Mucosa of rectum (tissue), 2 donors: ENCODE results near the gene CARNS1.

Source experiments
- H3K27ac ChIP-seq, 2 donors: one replicate each; pipeline ENCODE4 v1.7.0; 2013; ENCODE audit warnings: inconsistent platforms in 2 of 2, low read depth in 2 of 2, low read length in 2 of 2
- H3K27me3 ChIP-seq, 2 donors: one replicate each; pipeline ENCODE4 v1.7.0; 2013; ENCODE audit warnings: low read length in 2 of 2; ENCODE audit not compliant: control insufficient read depth in 2 of 2, insufficient read depth in 2 of 2
- H3K36me3 ChIP-seq, 2 donors: one replicate each; pipeline ENCODE4 v1.7.0; 2013; ENCODE audit warnings: low read length in 2 of 2; ENCODE audit not compliant: control insufficient read depth in 2 of 2, insufficient read depth in 2 of 2
- H3K4me1 ChIP-seq, 2 donors: one replicate each; pipeline ENCODE4 v1.7.0; 2013; ENCODE audit warnings: low read length in 2 of 2, mild to moderate bottlenecking in 1 of 2; ENCODE audit not compliant: control insufficient read depth in 2 of 2, insufficient read depth in 2 of 2
- H3K4me3 ChIP-seq, 2 donors: one replicate each; pipeline ENCODE4 v1.7.0; 2013; ENCODE audit warnings: low read length in 2 of 2
- H3K9ac ChIP-seq, 2 donors: one replicate each; pipeline ENCODE4 v1.7.0; 2013; ENCODE audit warnings: low read length in 2 of 2, low read depth in 1 of 2, mild to moderate bottlenecking in 1 of 2
- H3K9me3 ChIP-seq, 2 donors: one replicate each; pipeline ENCODE4 v1.7.0; 2013; ENCODE audit warnings: low read length in 2 of 2; ENCODE audit not compliant: control insufficient read depth in 2 of 2
- donor health status: healthy.
- donor health status: Normal muscosa, but diverticular disease.

The CARNS1 gene

DNA sequence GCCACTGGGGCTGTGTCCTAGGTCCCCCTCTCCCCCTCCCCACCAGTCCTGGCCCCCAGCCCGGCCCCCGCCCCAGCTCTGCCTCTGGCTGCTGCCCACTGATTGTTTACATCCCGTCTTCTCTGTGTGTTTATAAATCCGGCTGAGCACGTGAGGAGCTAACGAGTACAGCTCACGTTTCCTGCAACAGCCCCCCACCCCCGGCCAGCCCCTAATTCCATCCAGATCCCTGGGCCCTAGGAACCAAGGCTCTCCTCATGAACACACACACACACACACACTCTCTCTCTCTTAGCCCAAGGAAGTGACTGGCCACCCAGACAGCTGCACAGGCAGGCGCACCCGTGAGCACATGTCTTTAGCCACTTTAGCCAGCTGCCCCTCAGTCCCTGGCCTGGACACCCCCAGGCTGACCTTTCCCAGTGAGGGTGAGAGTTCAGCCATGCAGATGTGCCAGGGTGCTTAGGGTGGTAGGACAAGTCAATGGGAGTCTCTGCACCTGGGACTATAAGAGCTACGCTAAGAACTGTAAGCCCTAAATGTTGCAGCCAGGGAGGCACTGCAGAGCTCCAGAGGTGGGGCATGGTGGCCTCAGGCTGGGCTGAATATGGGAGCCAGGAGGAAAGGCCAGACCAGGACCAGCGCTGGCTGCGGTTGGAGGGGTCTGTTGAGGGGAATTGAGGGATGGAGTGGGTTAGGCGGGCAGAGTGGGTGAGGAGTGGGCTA lies 45.0 kb upstream of the CARNS1 start:
- H3K4me1 ChIP-seq, result peaks cover 34 to 36% of the 10 kb centered on the region in 2 donors
- peak overlapping the region in 1 of 2 donors; percentile 7 for H3K4me3 ChIP-seq
- no peaks in the 10 kb centered on the region for H3K36me3 ChIP-seq
- no peaks in the 10 kb centered on the region for H3K27me3 ChIP-seq
- H3K9me3 ChIP-seq, result no peaks in the 10 kb centered on the region
- peak overlapping the region in 1 of 2 donors; percentile 66 for H3K27ac ChIP-seq
- peak overlapping the region in 1 of 2 donors; percentile 5 for H3K9ac ChIP-seq

DNA sequence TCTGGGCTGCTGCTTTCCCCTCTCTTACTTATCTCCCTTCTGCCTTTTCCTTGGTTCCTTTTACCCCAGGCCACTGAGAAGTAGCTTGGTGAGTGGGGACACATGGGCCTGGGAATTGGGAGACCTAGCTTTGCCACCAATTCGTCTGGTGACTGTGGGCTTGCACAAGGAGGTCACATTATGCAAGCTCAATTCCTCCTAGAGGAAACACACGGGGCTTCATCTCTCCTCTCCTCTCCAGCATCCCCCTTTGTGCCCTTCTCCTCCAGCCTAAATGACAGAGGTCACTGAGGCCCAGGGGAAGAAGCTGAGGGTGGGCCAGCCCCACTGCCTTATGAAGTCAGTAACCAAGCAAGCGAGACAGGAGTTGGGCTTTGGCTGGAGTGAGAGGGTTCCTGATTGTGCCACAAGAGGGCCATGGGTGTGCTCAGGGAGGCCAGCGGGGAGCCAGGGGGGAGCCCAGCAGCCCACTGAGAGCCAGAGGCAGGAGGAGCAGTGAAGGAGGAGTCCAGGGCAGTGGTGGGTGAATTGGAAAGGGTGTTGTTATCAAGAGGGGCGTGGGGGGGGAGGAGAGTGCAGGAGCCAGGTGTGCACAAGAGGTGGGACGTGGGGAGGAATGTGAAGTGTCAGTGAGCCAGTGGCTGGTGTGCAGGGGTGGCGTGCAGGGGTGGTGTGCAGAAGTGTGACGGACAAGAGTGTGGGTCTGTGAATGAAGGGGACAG lies 44.1 kb upstream of the CARNS1 start:
- Histone ChIP-seq H3K4me1 (peaks cover 34 to 36% of the 10 kb centered on the region in 2 donors), H3K9me3 (no peaks in the 10 kb centered on the region), H3K4me3 (peak overlapping the region; percentile 25 to 60), H3K36me3 (no peaks in the 10 kb centered on the region), H3K27me3 (no peaks in the 10 kb centered on the region), H3K9ac (peak overlapping the region; percentile 5 to 40), H3K27ac (peak overlapping the region in 1 of 2 donors; percentile 66)

DNA sequence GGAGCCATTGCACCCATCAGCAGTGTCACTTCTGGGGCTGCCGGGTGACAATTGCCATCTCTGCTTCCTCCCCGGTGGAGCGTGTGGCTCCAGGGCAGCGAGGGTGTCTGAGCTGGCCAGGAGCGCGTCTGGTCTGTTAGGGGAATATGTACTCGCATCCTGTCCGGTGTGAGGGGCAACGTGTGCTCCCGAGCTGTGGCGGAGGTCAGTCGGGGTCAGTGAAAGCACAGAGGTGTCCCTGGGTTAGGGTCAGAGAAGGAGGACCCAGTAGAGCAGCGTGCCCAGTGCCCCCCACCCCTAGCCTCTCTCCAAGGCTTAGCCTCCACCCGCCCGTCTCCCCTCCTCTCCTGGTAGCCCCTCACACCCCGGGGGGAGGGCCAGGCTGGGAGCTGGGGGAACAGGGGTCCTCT lies 43.6 kb upstream of the CARNS1 start:
- Histone ChIP-seq H3K4me1 (peaks cover 32 to 34% of the 10 kb centered on the region in 2 donors), H3K36me3 (no peaks in the 10 kb centered on the region), H3K9me3 (no peaks in the 10 kb centered on the region), H3K27me3 (no peaks in the 10 kb centered on the region), H3K9ac (peak overlapping the region; percentile 40 to 52), H3K4me3 (peak overlapping the region; percentile 25 to 60), H3K27ac (peak overlapping the region; percentile 36 to 66)

DNA sequence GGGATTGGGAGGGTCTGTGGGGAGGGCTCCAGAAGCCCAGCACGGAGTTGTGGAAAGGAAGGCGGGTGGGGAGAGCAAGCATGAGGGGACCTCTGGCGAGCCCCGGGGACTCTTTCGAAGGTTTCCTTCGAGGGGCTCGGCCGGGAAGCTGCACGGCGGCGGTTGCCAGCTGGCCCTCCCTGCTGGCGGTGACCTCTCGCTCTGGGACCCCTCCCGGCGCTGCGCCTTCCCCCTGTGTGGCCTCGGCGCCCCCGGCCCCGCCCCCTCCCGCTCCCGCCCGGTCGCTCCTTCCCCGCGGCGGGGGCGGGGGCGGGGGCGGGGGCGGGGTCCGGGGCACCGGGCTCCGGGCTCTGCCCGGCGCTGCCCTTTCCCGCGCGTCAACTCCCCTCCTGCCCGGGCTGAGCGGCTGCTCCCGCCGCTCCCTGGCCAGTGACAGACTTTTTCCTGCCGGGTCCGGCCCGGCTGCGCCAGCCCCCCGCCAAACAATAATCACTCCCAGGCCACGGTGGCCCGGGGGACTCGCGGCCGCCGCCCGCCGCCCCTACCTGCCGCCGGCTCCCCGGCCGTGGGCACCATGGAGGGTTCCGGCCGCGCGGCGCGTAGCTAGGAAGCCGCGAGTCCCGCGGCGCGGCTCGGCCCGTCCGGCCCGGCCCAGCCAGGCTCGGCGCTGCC lies 43.0 kb upstream of the CARNS1 start:
- Histone ChIP-seq H3K9ac (peak overlapping the region; percentile 52 to 81), H3K27ac (peak overlapping the region; percentile 86 to 89), H3K4me3 (peak overlapping the region; percentile 50 to 60), H3K36me3 (no peaks in the 10 kb centered on the region), H3K9me3 (no peaks in the 10 kb centered on the region), H3K27me3 (no peaks in the 10 kb centered on the region), H3K4me1 (peaks cover 28 to 29% of the 10 kb centered on the region in 2 donors)

DNA sequence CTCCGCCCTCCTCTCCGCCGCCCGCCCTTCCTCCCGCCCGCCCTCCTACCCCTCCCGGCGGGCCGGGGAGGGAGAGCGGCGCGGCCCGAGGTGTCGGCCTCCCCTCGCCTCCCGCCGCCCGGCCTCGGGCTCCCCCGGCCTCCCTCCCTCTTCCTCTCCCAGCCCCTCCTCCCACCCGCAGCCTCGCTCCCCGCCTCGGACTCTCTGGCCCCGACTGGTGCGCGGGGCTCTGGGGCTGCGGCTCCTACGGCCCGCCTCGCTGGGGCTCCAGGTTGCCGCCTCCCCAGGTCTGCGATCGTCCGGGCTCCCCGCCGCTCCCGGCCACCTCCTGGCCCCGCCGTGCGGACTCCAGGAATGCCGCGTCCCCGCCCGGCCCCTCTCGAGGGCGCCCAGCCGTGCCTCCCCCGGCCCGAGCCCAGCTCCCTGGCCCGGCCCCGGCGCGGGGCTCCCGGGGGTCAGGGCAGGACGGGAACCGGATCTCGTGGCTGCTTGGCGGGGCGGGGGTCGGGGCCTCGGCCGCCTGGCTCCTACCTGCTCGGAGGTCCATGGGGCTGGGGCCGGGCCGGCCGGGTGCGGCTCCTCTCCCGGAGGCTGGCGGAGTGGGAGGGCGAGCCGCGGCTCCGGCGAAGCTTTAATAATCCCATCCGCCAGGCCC lies 42.4 kb upstream of the CARNS1 start, which contains the start of gene CLCF1:
Gene CLCF1, minus strand, starts transcription at position 606 of the 655 bp plus-strand sequence. Its CDS starts 59 bp downstream, at position 547.
- Histone ChIP-seq H3K4me1 (peaks cover 26 to 28% of the 10 kb centered on the region in 2 donors), H3K27ac (peak within 1 kb of the TSS; percentile 86 to 89), H3K27me3 (no peaks in the 10 kb centered on the region), H3K36me3 (no peaks in the 10 kb centered on the region), H3K9me3 (no peaks in the 10 kb centered on the region), H3K9ac (peak within 1 kb of the TSS; percentile 58 to 81), H3K4me3 (peak within 1 kb of the TSS; percentile 56 to 69)

DNA sequence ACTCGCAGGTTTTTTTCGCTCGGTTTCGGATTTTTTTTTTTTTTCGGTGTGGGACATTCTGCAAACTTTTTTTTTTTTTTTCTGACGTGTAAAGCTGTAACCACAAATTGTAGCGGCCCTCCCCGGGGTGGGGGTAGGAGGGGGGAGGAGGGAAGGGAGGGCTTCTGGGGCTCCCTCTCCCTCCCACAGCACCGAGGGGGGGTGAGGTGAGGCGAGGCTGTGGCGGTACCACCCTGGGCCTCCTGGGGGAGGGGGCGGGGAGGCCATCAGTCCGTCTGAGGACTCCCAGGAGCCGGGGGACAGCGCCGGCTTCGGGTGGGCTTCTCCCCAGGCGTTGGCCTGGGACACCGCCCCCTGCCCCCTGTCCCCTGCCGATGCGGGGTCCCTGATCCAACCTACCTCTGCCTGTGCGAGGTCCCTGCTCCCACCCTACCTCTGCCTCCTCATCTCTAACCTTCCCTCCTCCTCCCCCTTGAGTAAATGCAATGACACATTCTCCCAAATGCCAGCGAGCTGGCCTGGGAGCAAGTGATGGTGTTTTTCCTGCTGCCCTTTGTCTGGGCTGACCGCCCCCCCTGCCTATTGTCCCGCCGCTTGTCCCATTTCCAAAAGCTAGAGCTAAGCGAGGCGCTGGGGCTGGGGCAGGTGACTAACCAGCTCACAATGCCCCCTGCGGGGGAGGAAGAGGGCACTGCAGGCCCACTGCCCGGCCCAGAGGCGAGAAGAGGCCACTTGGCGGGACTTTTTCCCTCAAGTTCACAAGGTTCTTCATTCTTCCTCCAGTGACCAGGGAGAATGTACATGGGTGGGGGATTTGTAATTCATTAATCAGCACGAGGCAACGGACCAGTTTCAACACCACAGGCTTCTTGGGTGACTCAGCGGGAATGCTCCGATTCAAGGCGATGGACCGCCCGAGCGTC lies 41.6 kb upstream of the CARNS1 start:
- no peaks in the 10 kb centered on the region for H3K27me3 ChIP-seq
- no peaks in the 10 kb centered on the region for H3K36me3 ChIP-seq
- peak overlapping the region; percentile 86 to 89 for H3K27ac ChIP-seq
- peak overlapping the region; percentile 58 to 81 for H3K9ac ChIP-seq
- no peaks in the 10 kb centered on the region for H3K9me3 ChIP-seq
- peak overlapping the region; percentile 56 to 69 for H3K4me3 ChIP-seq
- peaks cover 26 to 27% of the 10 kb centered on the region in 2 donors for H3K4me1 ChIP-seq

DNA sequence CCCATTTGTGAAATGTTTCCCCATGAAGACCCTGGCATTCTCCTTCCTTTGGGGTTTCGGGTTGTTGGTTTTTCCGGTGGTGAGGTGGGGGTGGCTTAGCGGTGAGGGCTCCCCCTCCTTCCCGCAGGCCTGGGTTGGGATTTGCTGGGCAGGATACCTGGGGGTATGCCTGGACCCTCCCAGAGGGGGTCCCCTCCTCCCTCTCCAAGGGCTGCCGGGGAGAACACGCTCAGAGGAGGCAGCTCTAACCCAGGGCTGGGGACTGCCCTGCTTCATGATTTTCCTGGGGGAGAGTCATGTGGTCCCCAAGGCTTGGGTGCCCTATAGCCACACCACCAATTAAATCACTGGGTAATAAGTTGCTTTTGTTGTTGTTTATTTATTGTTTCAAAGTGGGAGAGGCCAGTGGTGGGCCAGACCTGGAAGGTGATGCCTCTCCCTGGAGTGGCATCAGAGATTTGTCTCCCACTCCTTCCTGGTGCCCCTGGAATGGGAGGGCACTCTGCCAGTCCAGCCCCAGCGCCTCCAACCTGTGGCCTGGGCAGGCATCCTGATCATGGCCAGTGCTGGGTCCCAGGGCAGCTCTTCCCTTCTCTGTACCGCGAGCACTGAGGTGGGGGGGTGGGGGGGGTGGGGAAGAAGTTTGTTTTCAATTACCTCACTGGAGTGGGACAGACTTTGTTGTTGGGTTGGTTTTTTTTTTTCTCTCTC lies 40.8 kb upstream of the CARNS1 start:
- peak overlapping the region in 1 of 2 donors; percentile 89 for H3K27ac ChIP-seq
- H3K4me3 ChIP-seq, result peak overlapping the region; percentile 13 to 69
- H3K9me3 ChIP-seq, result no peaks in the 10 kb centered on the region
- peaks cover 26 to 36% of the 10 kb centered on the region in 2 donors for H3K4me1 ChIP-seq
- no peaks in the 10 kb centered on the region for H3K27me3 ChIP-seq
- H3K36me3 ChIP-seq, result no peaks in the 10 kb centered on the region
- peak overlapping the region; percentile 32 to 51 for H3K9ac ChIP-seq

DNA sequence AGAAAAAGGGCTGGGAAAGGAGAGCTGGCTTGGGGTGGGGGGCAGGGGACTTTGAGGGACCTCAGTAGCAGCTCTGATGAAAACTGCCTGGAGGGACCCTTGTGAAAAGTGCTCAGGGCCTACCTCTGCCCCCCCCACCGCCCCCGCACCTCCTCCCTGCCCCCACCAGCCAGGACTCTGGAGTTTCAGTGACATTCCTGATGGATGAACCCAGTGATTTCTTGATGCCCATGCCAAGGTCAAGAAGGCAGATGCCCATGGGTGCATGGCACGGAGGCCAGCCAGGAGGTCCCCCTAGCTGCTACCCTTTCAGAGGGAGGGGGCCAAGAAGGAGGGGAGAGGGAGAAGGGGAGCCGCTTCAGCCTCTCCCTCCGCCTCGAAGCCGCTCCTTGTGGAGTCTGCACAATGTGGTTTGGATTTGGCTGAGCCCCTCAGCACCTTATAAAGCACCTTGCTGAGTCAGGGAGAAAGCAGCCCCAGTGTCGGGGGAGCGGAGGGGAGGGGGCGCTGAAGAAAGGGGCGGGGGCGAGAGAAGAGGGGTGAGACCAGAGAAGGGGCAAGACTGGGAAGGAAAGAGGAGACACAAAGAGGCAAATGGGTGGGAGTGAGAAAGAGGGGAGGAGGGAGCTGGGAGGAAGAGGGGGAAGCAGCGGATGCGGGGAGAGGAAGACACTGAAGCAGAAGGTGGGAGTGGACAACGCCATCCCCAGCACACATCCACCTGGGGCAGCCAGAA lies 40.0 kb upstream of the CARNS1 start:
- Histone ChIP-seq H3K9ac (no peak overlapping the region), H3K9me3 (no peaks in the 10 kb centered on the region), H3K36me3 (no peaks in the 10 kb centered on the region), H3K27ac (no peak overlapping the region), H3K4me3 (no peak overlapping the region), H3K27me3 (no peaks in the 10 kb centered on the region), H3K4me1 (peaks cover 25 to 37% of the 10 kb centered on the region in 2 donors)
